ENCODE data around the gene PPP2R2B. TPM values are rescaled to one million over a fixed set of nuclear protein-coding genes. Genes with fewer than 3 reads are reported as not detected.

Gene PPP2R2B
- total RNA-seq, 1 experiment from 2014 or later = not detected

- DNase-seq (ENCODE audit: low spot score) = no peak
- Histone ChIP-seq H3K27ac (ENCODE audit: low read depth, low read length, poor library complexity, severe bottlenecking) (no peak overlapping the region), H3K36me3 (ENCODE audit: insufficient read depth, low read length, poor library complexity, severe bottlenecking) (no peaks in the 10 kb centered on the region), H3K27me3 (replicated peaks; ENCODE audit: insufficient read depth, low read depth, low read length, poor library complexity) (peaks cover 50% of the 10 kb centered on the region), H3K4me3 (ENCODE audit: low read depth, low read length, poor library complexity, severe bottlenecking) (no peak overlapping the region), H3K9me3 (ENCODE audit: low read depth, low read length, poor library complexity, severe bottlenecking) (no peaks in the 10 kb centered on the region), H3K4me1 (ENCODE audit: insufficient read depth, low read length, poor library complexity, severe bottlenecking) (peaks cover 7% of the 10 kb centered on the region)
- ChIA-PET POLR2A (ENCODE audit: low non-redundant PET) (no interaction called here), CTCF (no interaction called here)
- BruUV-seq (replicated peaks) = no TSS peak
- intact Hi-C loops (cut with micrococcal nuclease; ENCODE audit: unreplicated experiment) = no loop called here
- TF ChIP-seq EZH2 (IDR thresholded peaks at IDR 0.05; ENCODE audit: borderline replicate concordance, low read depth, low read length, poor library complexity, severe bottlenecking) = no peak
- TF ChIP-seq CTCF (conservative IDR thresholded peaks at IDR 0.05; ENCODE audit: low read depth, low read length) = no peak
Observed at GRCh38 chr5:146793709-146794108, 84.8 kb downstream of the PPP2R2B start.

GRCh38 chr5:146791471-146791870, 87.1 kb downstream of the PPP2R2B start:
- POLR2A ChIA-PET (ENCODE audit: low non-redundant PET) = no interaction called here
- H3K4me3 ChIP-seq (ENCODE audit: low read depth, low read length, poor library complexity, severe bottlenecking) = no peak overlapping the region
- no peaks in the 10 kb centered on the region for H3K9me3 ChIP-seq (ENCODE audit: low read depth, low read length, poor library complexity, severe bottlenecking)
- CTCF ChIA-PET = no interaction called here
- H3K27me3 ChIP-seq (replicated peaks; ENCODE audit: insufficient read depth, low read depth, low read length, poor library complexity) = peaks cover 31% of the 10 kb centered on the region
- TF ChIP-seq CTCF (conservative IDR thresholded peaks at IDR 0.05; ENCODE audit: low read depth, low read length) = no peak
- TF ChIP-seq EZH2 (IDR thresholded peaks at IDR 0.05; ENCODE audit: borderline replicate concordance, low read depth, low read length, poor library complexity, severe bottlenecking) = no peak
- no peak overlapping the region for H3K27ac ChIP-seq (ENCODE audit: low read depth, low read length, poor library complexity, severe bottlenecking)
- H3K36me3 ChIP-seq (ENCODE audit: insufficient read depth, low read length, poor library complexity, severe bottlenecking) = no peaks in the 10 kb centered on the region
- BruUV-seq (replicated peaks) = no TSS peak
- intact Hi-C loops (cut with micrococcal nuclease; ENCODE audit: unreplicated experiment) = no loop called here
- DNase-seq (ENCODE audit: low spot score) = no peak
- H3K4me1 ChIP-seq (ENCODE audit: insufficient read depth, low read length, poor library complexity, severe bottlenecking) = peaks cover 7% of the 10 kb centered on the region

GRCh38 chr5:146789712-146790653, 88.6 kb downstream of the PPP2R2B start:
- peaks cover 7% of the 10 kb centered on the region for H3K4me1 ChIP-seq (ENCODE audit: insufficient read depth, low read length, poor library complexity, severe bottlenecking)
- POLR2A ChIA-PET (ENCODE audit: low non-redundant PET) = no interaction called here
- peaks cover 35% of the 10 kb centered on the region for H3K27me3 ChIP-seq (replicated peaks; ENCODE audit: insufficient read depth, low read depth, low read length, poor library complexity)
- no peaks in the 10 kb centered on the region for H3K36me3 ChIP-seq (ENCODE audit: insufficient read depth, low read length, poor library complexity, severe bottlenecking)
- BruUV-seq (replicated peaks) = no TSS peak
- peak; percentile 76 for DNase-seq (ENCODE audit: low spot score)
- H3K9me3 ChIP-seq (ENCODE audit: low read depth, low read length, poor library complexity, severe bottlenecking) = no peaks in the 10 kb centered on the region
- no peak overlapping the region for H3K27ac ChIP-seq (ENCODE audit: low read depth, low read length, poor library complexity, severe bottlenecking)
- CTCF ChIA-PET = no interaction called here
- intact Hi-C loops (cut with micrococcal nuclease; ENCODE audit: unreplicated experiment) = no loop called here
- no peak overlapping the region for H3K4me3 ChIP-seq (ENCODE audit: low read depth, low read length, poor library complexity, severe bottlenecking)
- TF ChIP-seq EZH2 (IDR thresholded peaks at IDR 0.05; ENCODE audit: borderline replicate concordance, low read depth, low read length, poor library complexity, severe bottlenecking) (no peak), CTCF (conservative IDR thresholded peaks at IDR 0.05; ENCODE audit: low read depth, low read length) (no peak)
